OCI-LY1 (cell line): ENCODE results near the gene PLEKHM3.

ENCODE experiments used
- H2AFZ ChIP-seq: fragments of 200-600 bp; sonication (generic), shearing (Covaris generic); 2 replicates; pipeline ENCODE4 v1.6.0; 2014; ENCODE audit warnings: antibody characterized with exemption, mild to moderate bottlenecking, low read length
- H3F3A ChIP-seq: fragments of 200-600 bp; sonication (generic), shearing (Covaris generic); 2 replicates; pipeline ENCODE4 v1.6.0; 2014; ENCODE audit warnings: mild to moderate bottlenecking, antibody characterized with exemption, low read length, moderate library complexity; ENCODE audit not compliant: insufficient read depth
- H3K27ac ChIP-seq: fragments of 200-600 bp; sonication (generic); 2 replicates; pipeline ENCODE4 v1.5.1; 2014; ENCODE audit warnings: low read length, mixed run types, mild to moderate bottlenecking, low read depth; ENCODE audit not compliant: poor library complexity, severe bottlenecking
- H3K27me3 ChIP-seq: fragments of 200-600 bp; sonication (generic); 2 replicates; pipeline ENCODE4 v1.6.0; 2014; ENCODE audit warnings: antibody characterized with exemption, mild to moderate bottlenecking, low read length, moderate library complexity; ENCODE audit not compliant: insufficient read depth
- H3K36me3 ChIP-seq: fragments of 200-600 bp; sonication (generic); 2 replicates; pipeline ENCODE4 v1.6.1; 2014; ENCODE audit warnings: mild to moderate bottlenecking, antibody characterized with exemption, low read length, moderate library complexity, mixed read lengths; ENCODE audit not compliant: insufficient read depth
- H3K4me1 ChIP-seq: fragments of 200-600 bp; sonication (generic); 2 replicates; pipeline ENCODE4 v1.5.1; 2014; ENCODE audit warnings: mild to moderate bottlenecking, low read length, moderate library complexity; ENCODE audit not compliant: insufficient read depth, severe bottlenecking
- H3K4me2 ChIP-seq: fragments of 200-600 bp; sonication (generic), shearing (Covaris generic); 2 replicates; pipeline ENCODE4 v1.6.1; 2014; ENCODE audit warnings: low read length
- H3K4me3 ChIP-seq: fragments of 200-600 bp; sonication (generic); 2 replicates; pipeline ENCODE4 v1.5.1; 2014; ENCODE audit warnings: low read length, low read depth, mild to moderate bottlenecking, mixed read lengths; ENCODE audit not compliant: poor library complexity, severe bottlenecking
- H3K79me2 ChIP-seq: fragments of 200-600 bp; shearing (Covaris generic); 2 replicates; pipeline ENCODE4 v1.6.1; 2016; ENCODE audit warnings: mixed run types, low read length, mixed read lengths; ENCODE audit not compliant: insufficient read depth
- H3K9ac ChIP-seq: fragments of 200-600 bp; sonication (generic), shearing (Covaris generic); 2 replicates; pipeline ENCODE4 v1.6.1; 2014; ENCODE audit warnings: mild to moderate bottlenecking, low read length, mixed read lengths
- H3K9me2 ChIP-seq: fragments of 200-600 bp; sonication (generic), shearing (Covaris generic); 2 replicates; pipeline ENCODE4 v1.6.1; 2014; ENCODE audit warnings: low read depth, mild to moderate bottlenecking, low read length, mixed read lengths
- H3K9me3 ChIP-seq: fragments of 200-600 bp; shearing (Covaris generic); 2 replicates; pipeline ENCODE4 v1.6.1; 2014; ENCODE audit warnings: low read length, mixed read lengths
- H4K20me1 ChIP-seq: fragments of 200-600 bp; sonication (generic), shearing (Covaris generic); 2 replicates; pipeline ENCODE4 v1.6.0; 2016; ENCODE audit warnings: mild to moderate bottlenecking, low read length; ENCODE audit not compliant: insufficient read depth
- CTCF ChIP-seq: fragments of 200-600 bp; sonication (generic), shearing (Covaris generic); IDR thresholded peaks from 2 replicates; pipeline ENCODE4 v1.5.1; 2017; ENCODE audit warnings: mild to moderate bottlenecking, antibody characterized with exemption, low read length, moderate library complexity, mixed read lengths
- EZH2 ChIP-seq: fragments of 200-600 bp; sonication (generic), shearing (Covaris generic); IDR thresholded peaks from 2 replicates; pipeline ENCODE4 v1.8.0; 2017; ENCODE audit warnings: borderline replicate concordance, mixed run types, mild to moderate bottlenecking, antibody characterized with exemption, low read length, moderate library complexity, mixed read lengths

The PLEKHM3 gene

DNA sequence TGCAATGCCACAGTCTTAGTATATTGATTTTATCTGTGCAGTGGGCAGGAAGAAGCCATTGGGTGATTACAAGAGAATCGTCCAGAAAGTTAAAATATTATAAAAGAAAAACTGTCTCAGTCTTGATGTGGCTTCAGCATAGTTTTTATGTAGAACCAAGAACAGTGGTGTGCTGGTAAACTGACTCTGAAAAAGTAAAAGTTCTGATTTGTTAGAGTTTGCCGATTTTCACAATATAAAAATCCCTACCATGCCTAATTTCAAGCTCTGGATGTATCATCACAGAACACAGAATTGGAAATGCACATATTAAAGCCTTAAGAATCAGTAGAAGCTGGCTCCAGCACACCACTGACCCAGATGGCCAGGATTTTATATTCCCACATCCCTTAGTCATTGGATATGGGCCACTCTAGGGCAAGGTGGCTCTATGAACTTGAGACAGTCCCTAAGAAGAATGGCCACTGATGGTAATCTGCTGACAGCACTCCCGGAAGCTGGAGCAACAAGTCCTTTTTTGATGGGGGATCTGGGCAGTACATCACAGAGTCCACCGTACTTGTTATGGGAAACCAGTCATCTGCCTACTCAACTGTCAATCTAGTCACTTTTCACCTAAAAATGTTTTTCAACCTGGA lies 9.3 kb upstream of the PLEKHM3 start:
- Histone ChIP-seq H3K9me3 (peaks cover 5% of the 10 kb centered on the region), H3K36me3 (no peaks in the 10 kb centered on the region; the same call in 1 of the 2 replicates), H3K27me3 (peaks cover 8% of the 10 kb centered on the region; the same call in 1 of the 2 replicates), H2AFZ (no peak overlapping the region), H4K20me1 (no peaks in the 10 kb centered on the region), H3K4me2 (no peak overlapping the region), H3K27ac (no peak overlapping the region), H3F3A (no peaks in the 10 kb centered on the region), H3K4me3 (no peak overlapping the region), H3K79me2 (no peaks in the 10 kb centered on the region), H3K9ac (no peak overlapping the region), H3K4me1 (no peaks in the 10 kb centered on the region), H3K9me2 (no peaks in the 10 kb centered on the region)
- TF ChIP-seq CTCF (no peak), EZH2 (no peak)

DNA sequence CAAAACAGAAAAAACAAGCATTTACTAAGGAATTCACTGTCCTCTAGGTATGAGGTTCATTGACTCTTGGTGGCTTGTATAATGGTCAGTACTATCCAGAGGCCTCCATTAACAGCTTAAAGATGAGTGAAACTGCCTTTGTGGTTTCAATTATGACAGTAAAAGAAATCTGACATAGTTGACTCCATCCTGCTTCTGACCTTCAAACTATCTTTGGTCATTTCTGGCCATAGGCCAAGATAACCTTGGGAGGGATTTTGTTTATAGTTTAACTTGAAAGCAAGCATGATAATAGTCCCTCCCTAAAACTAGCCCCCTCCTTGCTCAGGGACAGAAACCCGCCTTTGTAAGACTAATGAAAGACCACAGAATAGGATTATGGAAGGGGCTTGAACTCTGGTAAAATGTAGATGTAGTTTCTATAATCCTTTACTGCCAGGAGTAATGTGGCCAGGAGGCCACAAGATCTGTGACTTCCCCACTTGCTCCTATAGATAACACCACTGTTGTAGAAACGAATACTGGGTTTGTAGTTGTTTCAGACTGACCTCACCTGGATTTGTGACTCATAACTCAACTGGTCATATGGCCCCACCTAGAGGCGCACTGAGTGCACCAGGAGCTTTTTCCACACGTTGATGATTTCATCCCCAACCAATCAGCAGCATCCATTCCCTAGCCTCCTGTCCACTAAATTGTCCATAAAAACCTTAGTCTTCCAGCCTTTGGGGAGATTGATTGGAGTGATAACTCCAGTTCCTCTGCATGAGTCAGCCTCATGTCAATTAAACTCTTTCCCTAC lies 8.6 kb upstream of the PLEKHM3 start:
- H3K27me3 ChIP-seq, result peaks cover 8% of the 10 kb centered on the region; the same call in 1 of the 2 replicates
- H3F3A ChIP-seq, result no peaks in the 10 kb centered on the region
- no peak overlapping the region for H3K9ac ChIP-seq
- no peak overlapping the region for H3K27ac ChIP-seq
- no peak overlapping the region for H3K4me2 ChIP-seq
- no peaks in the 10 kb centered on the region for H3K9me2 ChIP-seq
- TF ChIP-seq CTCF (peak; percentile 59), EZH2 (no peak)
- H3K9me3 ChIP-seq, result peaks cover 5% of the 10 kb centered on the region
- no peaks in the 10 kb centered on the region for H3K79me2 ChIP-seq
- no peaks in the 10 kb centered on the region; the same call in 1 of the 2 replicates for H3K36me3 ChIP-seq
- H2AFZ ChIP-seq, result no peak overlapping the region
- H3K4me3 ChIP-seq, result no peak overlapping the region
- H4K20me1 ChIP-seq, result no peaks in the 10 kb centered on the region
- no peaks in the 10 kb centered on the region for H3K4me1 ChIP-seq

GRCh38 chr2:208031608-208032019 lies 6.3 kb upstream of the PLEKHM3 start:
- Histone ChIP-seq H3K4me2 (no peak overlapping the region), H3K4me3 (no peak overlapping the region), H4K20me1 (no peaks in the 10 kb centered on the region), H3K9me3 (peaks cover 5% of the 10 kb centered on the region), H3K79me2 (no peaks in the 10 kb centered on the region), H3K4me1 (no peaks in the 10 kb centered on the region), H2AFZ (no peak overlapping the region), H3F3A (no peaks in the 10 kb centered on the region), H3K9ac (no peak overlapping the region), H3K9me2 (no peaks in the 10 kb centered on the region), H3K27ac (no peak overlapping the region), H3K36me3 (no peaks in the 10 kb centered on the region; the same call in 1 of the 2 replicates), H3K27me3 (peaks cover 8% of the 10 kb centered on the region; the same call in 1 of the 2 replicates)
- TF ChIP-seq EZH2 (no peak), CTCF (no peak)
